K562 (cell line): ENCODE measurements around the gene NAT14. TPM values are rescaled to one million over a fixed set of nuclear protein-coding genes. Genes with fewer than 3 reads are reported as not detected.

Experiments
- ATF1 ChIP-seq, 2 experiments: fragments of 450-650 bp in 1 of 2; IDR thresholded peaks; 2 replicates each; pipeline ENCODE4 v1.6.1; 2016; ENCODE audit warnings: missing compliant biosample characterization in 1 of 2, missing genetic modification characterization in 1 of 2
- BDP1 ChIP-seq: IDR thresholded peaks from 3 replicates; pipeline ENCODE4 v1.6.1; 2011; ENCODE audit not compliant: insufficient read length, insufficient read depth
- MAZ ChIP-seq, 2 experiments: fragments of 450-650 bp in 1 of 2; sonication (generic) in 1 of 2; formaldehyde crosslinking; IDR thresholded peaks in 1 of 2; conservative IDR thresholded peaks in 1 of 2; 2 replicates each; pipeline versions ENCODE4 v1.4.0 to v1.5.0; 2020; ENCODE audit warnings: mild to moderate bottlenecking in 1 of 2, missing genetic modification reagents in 1 of 2
- MTA1 ChIP-seq: fragments of 450-650 bp; IDR thresholded peaks from 2 replicates; pipeline ENCODE4 v1.6.1; 2017; ENCODE audit warnings: borderline replicate concordance
- PCBP2 ChIP-seq: fragments of 200-400 bp; formaldehyde crosslinking; IDR thresholded peaks from 2 replicates; pipeline ENCODE4 v1.6.1; 2018; ENCODE audit warnings: low read length, low read depth, mild to moderate bottlenecking, moderate library complexity; ENCODE audit not compliant: poor library complexity, severe bottlenecking
- SRSF1 ChIP-seq: fragments of 200-400 bp; formaldehyde crosslinking; IDR thresholded peaks from 2 replicates; pipeline ENCODE4 v1.6.1; 2017; ENCODE audit warnings: mild to moderate bottlenecking, low read depth, low read length, moderate library complexity
- ZFPM2 ChIP-seq: fragments of 250-450 bp; sonication (Bioruptor Pico); IDR thresholded peaks from 2 replicates; pipeline ENCODE4 v1.5.1; 2022; ENCODE audit warnings: mild to moderate bottlenecking
- ZNF263 ChIP-seq: sonication (generic); formaldehyde crosslinking; IDR thresholded peaks from 2 replicates; pipeline ENCODE4 v1.8.0; 2022; ENCODE audit warnings: mild to moderate bottlenecking, missing genetic modification reagents, borderline replicate concordance
- ZNF282 ChIP-seq: sonication (generic); formaldehyde crosslinking; IDR thresholded peaks from 2 replicates; pipeline ENCODE4 v1.8.1; 2023; ENCODE audit warnings: missing genetic modification reagents
- polyA plus RNA-seq, 8 experiments: library from polyadenylated mRNA; depleted of rRNA in 4 of 8; stranded (reverse) in 5 of 8; unstranded in 3 of 8; fragments of >200 nt; fragmentation: Nextera tagmentation in 2 of 8; fragmentation: Illumina TruSeq in 1 of 8; extraction: Ambion mirVana in 2 of 8; extraction: Trizol in 1 of 8; gene quantifications; 2 replicates each; pipeline versions ENCODE4 v1.2.1 to v1.2.3, GENCODE V29; 2011 to 2014; ENCODE audit warnings: inconsistent platforms in 1 of 8, missing spikeins in 1 of 8
- total RNA-seq, 7 experiments: library from RNA; depleted of rRNA in 6 of 7; stranded (reverse); fragments of >200 nt in 6 of 7; fragmentation: Illumina TruSeq in 2 of 7; extraction: Trizol in 2 of 7; gene quantifications; 2 replicates each; pipeline versions ENCODE4 v1.2.1 to v1.2.3, GENCODE V29; 2011 to 2021; ENCODE audit warnings: low replicate concordance in 1 of 7
- TF ChIP-seq, protein P1 (sequence below), 2 experiments: fragments of 450-650 bp in 1 of 2; sonication (generic) in 1 of 2; formaldehyde crosslinking in 1 of 2; IDR thresholded peaks in 1 of 2; conservative IDR thresholded peaks in 1 of 2; 2 replicates each; pipeline versions ENCODE4 v1.6.1 to v1.8.1; 2016 to 2023; ENCODE audit warnings: mild to moderate bottlenecking in 2 of 2, moderate library complexity in 2 of 2, inconsistent platforms in 1 of 2, missing genetic modification reagents in 1 of 2
- TF ChIP-seq, protein P2 (sequence below): fragments of 250-450 bp; sonication (Bioruptor Pico); IDR thresholded peaks from 2 replicates; pipeline ENCODE4 v1.4.0; 2020; ENCODE audit warnings: mild to moderate bottlenecking, moderate library complexity
- TF ChIP-seq, protein P3 (sequence below): IDR thresholded peaks from 2 replicates; pipeline ENCODE4 v1.6.1; 2014; ENCODE audit warnings: antibody characterized with exemption
- TF ChIP-seq, protein P4 (sequence below): sonication (generic); formaldehyde crosslinking; IDR thresholded peaks from 2 replicates; pipeline ENCODE4 v1.8.0; 2022; ENCODE audit warnings: mild to moderate bottlenecking, missing genetic modification reagents

Gene NAT14
- total and polyA plus RNA-seq, 9 of the 15 experiments (the other 6 are each of a cell fraction or from before 2014, with no cell fraction given), result 2.4 to 77.0 (median 26.7) TPM

DNA sequence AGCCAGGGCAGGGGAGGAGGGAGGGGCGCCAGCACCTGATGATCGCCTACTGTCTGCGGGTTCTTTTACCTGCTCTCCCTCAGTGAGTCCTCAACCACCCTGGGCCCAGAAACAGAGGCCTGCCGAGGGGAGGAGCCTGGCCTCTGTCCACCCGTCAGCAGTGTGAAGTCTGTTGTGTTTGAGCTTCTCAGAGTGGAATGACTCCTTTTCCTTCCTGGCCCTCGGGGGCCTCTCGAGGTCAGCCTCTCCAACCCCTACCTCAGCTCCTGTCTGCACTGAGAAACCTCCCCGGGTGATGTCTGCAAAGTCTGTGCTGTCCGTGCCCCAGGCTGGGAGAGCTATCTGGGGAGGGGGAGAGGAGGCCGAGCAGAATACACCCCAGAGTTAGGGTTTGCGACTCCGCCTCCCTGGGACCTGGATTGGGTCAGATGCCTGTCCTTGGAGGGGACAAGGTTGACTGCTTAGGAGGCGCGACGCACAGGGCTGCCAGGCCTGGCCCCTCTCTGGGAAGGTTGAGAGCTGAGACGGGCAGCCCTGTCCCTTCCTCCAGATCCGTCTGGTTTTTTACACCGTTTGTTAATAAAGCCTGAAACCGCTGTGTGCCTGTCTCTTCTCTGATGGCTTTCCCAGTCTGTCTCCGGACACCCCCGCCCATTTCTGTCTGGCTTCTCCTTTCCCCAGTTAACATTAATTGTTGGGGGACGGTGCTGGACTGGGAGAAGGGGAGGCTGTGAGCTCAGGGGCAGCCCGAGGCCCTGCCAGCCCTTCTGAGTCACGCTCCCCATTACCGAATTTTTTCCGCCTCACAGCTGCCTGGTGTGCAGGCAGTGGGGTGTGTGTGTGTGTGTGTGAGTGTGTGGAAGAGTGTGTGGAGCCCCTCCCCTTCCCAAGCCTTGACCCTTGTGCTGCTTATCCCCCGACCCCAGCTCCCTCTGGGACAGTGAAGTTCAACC, 2.3 kb downstream of the NAT14 start (continued):
- TF ChIP-seq, protein P1, sequence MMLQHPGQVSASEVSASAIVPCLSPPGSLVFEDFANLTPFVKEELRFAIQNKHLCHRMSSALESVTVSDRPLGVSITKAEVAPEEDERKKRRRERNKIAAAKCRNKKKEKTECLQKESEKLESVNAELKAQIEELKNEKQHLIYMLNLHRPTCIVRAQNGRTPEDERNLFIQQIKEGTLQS (IDR thresholded peaks at IDR 0.05), result peak; percentile 65; the same call in 1 of the 2 replicates
- TF ChIP-seq, protein P1 (CRISPR knock-in tag; conservative IDR thresholded peaks at IDR 0.05), result no peak
- TF ChIP-seq SRSF1, result no peak
- TF ChIP-seq PCBP2, result no peak
- no peak for TF ChIP-seq ATF1 (CRISPR knock-in tag; IDR thresholded peaks at IDR 0.05)
- 0 out of 2 replicates have a peak, but pooled peaks have one; percentile 24 for TF ChIP-seq ATF1 (tag; IDR thresholded peaks at IDR 0.05)
- no peak for TF ChIP-seq ZNF282 (CRISPR knock-in tag)
- TF ChIP-seq MAZ (CRISPR knock-in tag; conservative IDR thresholded peaks at IDR 0.05 in 1 of 2, IDR thresholded peaks at IDR 0.05 in 1 of 2), result peak in 1 of 2 experiments; percentile 52; a peak in 2 of 4 replicates
- 0 out of 2 replicates have a peak, but pooled peaks have one; percentile 21 for TF ChIP-seq MTA1
- TF ChIP-seq, protein P2, sequence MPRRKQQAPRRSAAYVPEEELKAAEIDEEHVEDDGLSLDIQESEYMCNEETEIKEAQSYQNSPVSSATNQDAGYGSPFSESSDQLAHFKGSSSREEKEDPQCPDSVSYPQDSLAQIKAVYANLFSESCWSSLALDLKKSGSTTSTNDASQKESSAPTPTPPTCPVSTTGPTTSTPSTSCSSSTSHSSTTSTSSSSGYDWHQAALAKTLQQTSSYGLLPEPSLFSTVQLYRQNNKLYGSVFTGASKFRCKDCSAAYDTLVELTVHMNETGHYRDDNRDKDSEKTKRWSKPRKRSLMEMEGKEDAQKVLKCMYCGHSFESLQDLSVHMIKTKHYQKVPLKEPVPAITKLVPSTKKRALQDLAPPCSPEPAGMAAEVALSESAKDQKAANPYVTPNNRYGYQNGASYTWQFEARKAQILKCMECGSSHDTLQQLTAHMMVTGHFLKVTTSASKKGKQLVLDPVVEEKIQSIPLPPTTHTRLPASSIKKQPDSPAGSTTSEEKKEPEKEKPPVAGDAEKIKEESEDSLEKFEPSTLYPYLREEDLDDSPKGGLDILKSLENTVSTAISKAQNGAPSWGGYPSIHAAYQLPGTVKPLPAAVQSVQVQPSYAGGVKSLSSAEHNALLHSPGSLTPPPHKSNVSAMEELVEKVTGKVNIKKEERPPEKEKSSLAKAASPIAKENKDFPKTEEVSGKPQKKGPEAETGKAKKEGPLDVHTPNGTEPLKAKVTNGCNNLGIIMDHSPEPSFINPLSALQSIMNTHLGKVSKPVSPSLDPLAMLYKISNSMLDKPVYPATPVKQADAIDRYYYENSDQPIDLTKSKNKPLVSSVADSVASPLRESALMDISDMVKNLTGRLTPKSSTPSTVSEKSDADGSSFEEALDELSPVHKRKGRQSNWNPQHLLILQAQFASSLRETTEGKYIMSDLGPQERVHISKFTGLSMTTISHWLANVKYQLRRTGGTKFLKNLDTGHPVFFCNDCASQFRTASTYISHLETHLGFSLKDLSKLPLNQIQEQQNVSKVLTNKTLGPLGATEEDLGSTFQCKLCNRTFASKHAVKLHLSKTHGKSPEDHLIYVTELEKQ, result no peak
- TF ChIP-seq, protein P3, sequence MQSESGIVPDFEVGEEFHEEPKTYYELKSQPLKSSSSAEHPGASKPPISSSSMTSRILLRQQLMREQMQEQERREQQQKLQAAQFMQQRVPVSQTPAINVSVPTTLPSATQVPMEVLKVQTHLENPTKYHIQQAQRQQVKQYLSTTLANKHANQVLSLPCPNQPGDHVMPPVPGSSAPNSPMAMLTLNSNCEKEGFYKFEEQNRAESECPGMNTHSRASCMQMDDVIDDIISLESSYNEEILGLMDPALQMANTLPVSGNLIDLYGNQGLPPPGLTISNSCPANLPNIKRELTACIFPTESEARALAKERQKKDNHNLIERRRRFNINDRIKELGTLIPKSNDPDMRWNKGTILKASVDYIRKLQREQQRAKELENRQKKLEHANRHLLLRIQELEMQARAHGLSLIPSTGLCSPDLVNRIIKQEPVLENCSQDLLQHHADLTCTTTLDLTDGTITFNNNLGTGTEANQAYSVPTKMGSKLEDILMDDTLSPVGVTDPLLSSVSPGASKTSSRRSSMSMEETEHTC, result no peak
- TF ChIP-seq ZFPM2, result no peak
- no peak for TF ChIP-seq BDP1
- TF ChIP-seq ZNF263 (CRISPR knock-in tag), result no peak
- TF ChIP-seq, protein P4, sequence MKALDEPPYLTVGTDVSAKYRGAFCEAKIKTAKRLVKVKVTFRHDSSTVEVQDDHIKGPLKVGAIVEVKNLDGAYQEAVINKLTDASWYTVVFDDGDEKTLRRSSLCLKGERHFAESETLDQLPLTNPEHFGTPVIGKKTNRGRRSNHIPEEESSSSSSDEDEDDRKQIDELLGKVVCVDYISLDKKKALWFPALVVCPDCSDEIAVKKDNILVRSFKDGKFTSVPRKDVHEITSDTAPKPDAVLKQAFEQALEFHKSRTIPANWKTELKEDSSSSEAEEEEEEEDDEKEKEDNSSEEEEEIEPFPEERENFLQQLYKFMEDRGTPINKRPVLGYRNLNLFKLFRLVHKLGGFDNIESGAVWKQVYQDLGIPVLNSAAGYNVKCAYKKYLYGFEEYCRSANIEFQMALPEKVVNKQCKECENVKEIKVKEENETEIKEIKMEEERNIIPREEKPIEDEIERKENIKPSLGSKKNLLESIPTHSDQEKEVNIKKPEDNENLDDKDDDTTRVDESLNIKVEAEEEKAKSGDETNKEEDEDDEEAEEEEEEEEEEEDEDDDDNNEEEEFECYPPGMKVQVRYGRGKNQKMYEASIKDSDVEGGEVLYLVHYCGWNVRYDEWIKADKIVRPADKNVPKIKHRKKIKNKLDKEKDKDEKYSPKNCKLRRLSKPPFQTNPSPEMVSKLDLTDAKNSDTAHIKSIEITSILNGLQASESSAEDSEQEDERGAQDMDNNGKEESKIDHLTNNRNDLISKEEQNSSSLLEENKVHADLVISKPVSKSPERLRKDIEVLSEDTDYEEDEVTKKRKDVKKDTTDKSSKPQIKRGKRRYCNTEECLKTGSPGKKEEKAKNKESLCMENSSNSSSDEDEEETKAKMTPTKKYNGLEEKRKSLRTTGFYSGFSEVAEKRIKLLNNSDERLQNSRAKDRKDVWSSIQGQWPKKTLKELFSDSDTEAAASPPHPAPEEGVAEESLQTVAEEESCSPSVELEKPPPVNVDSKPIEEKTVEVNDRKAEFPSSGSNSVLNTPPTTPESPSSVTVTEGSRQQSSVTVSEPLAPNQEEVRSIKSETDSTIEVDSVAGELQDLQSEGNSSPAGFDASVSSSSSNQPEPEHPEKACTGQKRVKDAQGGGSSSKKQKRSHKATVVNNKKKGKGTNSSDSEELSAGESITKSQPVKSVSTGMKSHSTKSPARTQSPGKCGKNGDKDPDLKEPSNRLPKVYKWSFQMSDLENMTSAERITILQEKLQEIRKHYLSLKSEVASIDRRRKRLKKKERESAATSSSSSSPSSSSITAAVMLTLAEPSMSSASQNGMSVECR (CRISPR knock-in tag), result no peak
